ENCODE results near the gene ST3GAL4. TPM values are rescaled to one million over a fixed set of nuclear protein-coding genes. Genes with fewer than 3 reads are reported as not detected.

ST3GAL4 gene
- total and polyA plus RNA-seq, 2 of the 8 experiments (the other 6 are each of a cell fraction or from before 2014, with no cell fraction given): 15.6 to 20.0 TPM

GRCh38 chr11:126456089-126456488 is 100.6 kb downstream of the ST3GAL4 start:
- no peak overlapping the region; the same call in 1 of the 2 replicates for H4K8ac ChIP-seq (ENCODE audit: extremely low read depth, insufficient read depth, low read length)
- no peak overlapping the region for H2AK5ac ChIP-seq (ENCODE audit: low read depth, low read length)
- no peak overlapping the region for H2BK120ac ChIP-seq (replicated peaks; ENCODE audit: low read depth, low read length)
- no peak overlapping the region for H4K91ac ChIP-seq (replicated peaks; ENCODE audit: insufficient read length, low read length)
- H3K4me1 ChIP-seq (replicated peaks in 1 of 4; ENCODE audit: control insufficient read depth in 3 of 4, insufficient read depth in 4 of 4, low read length in 3 of 4): peaks cover 0 to 6% (median 0%) of the 10 kb centered on the region in 4 experiments; a peak in 1 of 7 replicates
- H3K79me2 ChIP-seq (ENCODE audit: control insufficient read depth in 1 of 2, insufficient read depth in 2 of 2, low read length in 2 of 2): no peaks in the 10 kb centered on the region
- no peak overlapping the region for H3K9ac ChIP-seq (replicated peaks in 1 of 4; ENCODE audit: extremely low read depth in 1 of 4, low read depth in 3 of 4, low read length in 3 of 4)
- DNase-seq (ENCODE audit: low read depth in 1 of 2, low spot score in 2 of 2): no peak
- H3K27ac ChIP-seq (ENCODE audit: low read depth, low read length): no peak overlapping the region
- CTCF ChIA-PET (ENCODE audit: partially characterized antibody): no interaction called here
- no peak overlapping the region for H2AFZ ChIP-seq (ENCODE audit: low read length)
- WGBS, 2 experiments (ENCODE audit: extremely low coverage in 1 of 2, insufficient coverage in 1 of 2, insufficient read length in 1 of 2, insufficient replicate concordance in 2 of 2, low coverage in 1 of 2, low lambda C conversion rate in 2 of 2, missing lambda C conversion rate in 1 of 2): 88% methylated on average over 13 of the region's 15 CpGs; no CpG with 5 or more reads in 1 of the 2 experiments
- H2BK15ac ChIP-seq (ENCODE audit: low read length): no peak overlapping the region
- peaks cover 0 to 2% (median 0%) of the 10 kb centered on the region in 4 experiments; a peak in 1 of 7 replicates for H3K27me3 ChIP-seq (replicated peaks in 1 of 4; ENCODE audit: control insufficient read depth in 3 of 4, extremely low read depth in 1 of 4, insufficient read depth in 3 of 4, low read length in 3 of 4)
- no peak overlapping the region for H3K4me3 ChIP-seq (ENCODE audit: extremely low read depth in 1 of 4, insufficient read depth in 2 of 4, low read depth in 3 of 4, low read length in 4 of 4)
- no peak overlapping the region for H3K14ac ChIP-seq (ENCODE audit: insufficient read length)
- no peak overlapping the region for H4K5ac ChIP-seq (ENCODE audit: insufficient read length, low read depth, low read length)
- no peak overlapping the region for H2BK5ac ChIP-seq (ENCODE audit: low read depth, low read length)
- H3K23ac ChIP-seq (ENCODE audit: insufficient read length): no peak overlapping the region
- H3K23me2 ChIP-seq (ENCODE audit: low read depth, low read length): peaks cover 10% of the 10 kb centered on the region
- no peak overlapping the region for H3K4me2 ChIP-seq (ENCODE audit: insufficient read depth in 1 of 2, low read depth in 2 of 2, low read length in 2 of 2)
- H3K36me3 ChIP-seq (ENCODE audit: control insufficient read depth in 2 of 4, insufficient read depth in 4 of 4, low read length in 3 of 4): no peaks in the 10 kb centered on the region; a peak in 1 of 8 replicates
- no peak for FAIRE-seq
- H3K79me1 ChIP-seq (ENCODE audit: low read depth, low read length): peaks cover 4% of the 10 kb centered on the region; the same call in 1 of the 2 replicates
- no peak overlapping the region for H2BK20ac ChIP-seq (ENCODE audit: low read length)
- H3K18ac ChIP-seq (ENCODE audit: extremely low read depth, low read length): no peak overlapping the region
- no peak overlapping the region for H3K56ac ChIP-seq (replicated peaks; ENCODE audit: insufficient read length, low read depth, low read length)
- H2BK12ac ChIP-seq (ENCODE audit: low read depth, low read length): no peak overlapping the region
- peaks cover 0 to 2% of the 10 kb centered on the region in 2 experiments; a peak in 2 of 4 replicates for H3K9me3 ChIP-seq (ENCODE audit: insufficient read depth in 2 of 2, low read depth in 1 of 2, low read length in 1 of 2)
- peaks cover 0 to 5% of the 10 kb centered on the region in 2 experiments for H4K20me1 ChIP-seq (replicated peaks in 1 of 2; ENCODE audit: control insufficient read depth in 1 of 2, insufficient read depth in 2 of 2, low read length in 2 of 2)
- H3K4ac ChIP-seq (replicated peaks; ENCODE audit: insufficient read length, low read depth, low read length): no peak overlapping the region
- POLR2A ChIA-PET (ENCODE audit: partially characterized antibody): interaction anchor here (0.8 kb wide), 1 partner anchor 92 kb away, joined by 4 read pairs; no protein-coding TSS in a partner anchor
- TF ChIP-seq TAF1 (IDR thresholded peaks at IDR 0.05; ENCODE audit: low read depth, low read length) (no peak), JUN (IDR thresholded peaks at IDR 0.05; ENCODE audit: low read depth, low read length) (no peak), CBX8 (IDR thresholded peaks at IDR 0.05; ENCODE audit: borderline replicate concordance, low read depth, low read length) (no peak), SP2 (IDR thresholded peaks at IDR 0.05; ENCODE audit: low read length) (no peak), YY1 (IDR thresholded peaks at IDR 0.05; ENCODE audit: low read depth, low read length) (no peak), TEAD4 (IDR thresholded peaks at IDR 0.05; ENCODE audit: low read depth, low read length) (no peak), BRCA1 (IDR thresholded peaks at IDR 0.05; ENCODE audit: low read depth, low read length) (no peak), NRF1 (IDR thresholded peaks at IDR 0.05; ENCODE audit: low read depth, low read length) (no peak), HDAC6 (IDR thresholded peaks at IDR 0.05; ENCODE audit: low read depth, low read length) (no peak), SRF (IDR thresholded peaks at IDR 0.05; ENCODE audit: low read depth, low read length) (no peak), SIRT6 (IDR thresholded peaks at IDR 0.05; ENCODE audit: low read length) (no peak), SIX5 (IDR thresholded peaks at IDR 0.05; ENCODE audit: low read depth, low read length) (no peak), GABPA (IDR thresholded peaks at IDR 0.05; ENCODE audit: borderline replicate concordance, insufficient read depth, low read length) (no peak), TBP (IDR thresholded peaks at IDR 0.05; ENCODE audit: low read depth, low read length) (no peak), POLR2A (IDR thresholded peaks at IDR 0.05; ENCODE audit: control extremely low read depth in 1 of 2, low read depth in 2 of 2, low read length in 2 of 2) (no peak), CTBP2 (IDR thresholded peaks at IDR 0.05; ENCODE audit: borderline replicate concordance, insufficient read depth, insufficient read length, low read length) (no peak), POU5F1 (IDR thresholded peaks at IDR 0.05; ENCODE audit: low read depth, low read length) (no peak)
